OCI-LY3 (cell line): ENCODE measurements around the gene PLEKHA8.
"Not testable (repeated sequence)": the region's sequence is repeated elsewhere in the genome, so short reads cannot be mapped to it uniquely, and the experiment has no call there.

Source experiments
- H2AFZ ChIP-seq: fragments of 200-600, 300-600 bp; shearing (Covaris generic); 2 replicates; pipeline ENCODE4 v1.6.0; 2014; ENCODE audit warnings: antibody characterized with exemption, low read depth, low read length
- H3K27ac ChIP-seq: fragments of 200-600, 300-600 bp; sonication (generic); 2 replicates; pipeline ENCODE4 v1.5.1; 2014; ENCODE audit warnings: mild to moderate bottlenecking, low read length, moderate library complexity, mixed read lengths
- H3K27me3 ChIP-seq: fragments of 200-600, 300-600 bp; sonication (generic); 2 replicates; pipeline ENCODE4 v1.6.1; 2014; ENCODE audit warnings: low read depth, low read length, mixed read lengths
- H3K36me3 ChIP-seq: fragments of 200-600, 300-600 bp; sonication (generic); replicated peaks from 2 replicates; pipeline ENCODE3; 2014; ENCODE audit warnings: low read depth, low read length, mixed read lengths
- H3K4me1 ChIP-seq: fragments of 300-600, 200-600 bp; sonication (generic); 2 replicates; pipeline ENCODE4 v1.6.1; 2014; ENCODE audit warnings: low read length, mixed read lengths
- H3K4me2 ChIP-seq: fragments of 200-600, 300-600 bp; sonication (generic); 2 replicates; pipeline ENCODE4 v1.6.1; 2014; ENCODE audit warnings: low read length, mixed read lengths
- H3K4me3 ChIP-seq: fragments of 300-600, 200-600 bp; sonication (generic); 2 replicates; pipeline ENCODE4 v1.5.1; 2014; ENCODE audit warnings: antibody characterized with exemption, mild to moderate bottlenecking, low read length, moderate library complexity
- H3K79me2 ChIP-seq: fragments of 300-600, 200-600 bp; shearing (Covaris generic); 2 replicates; pipeline ENCODE4 v1.6.1; 2014; ENCODE audit warnings: mild to moderate bottlenecking, low read length, mixed read lengths
- H3K9ac ChIP-seq: fragments of 300-600, 200-600 bp; shearing (Covaris generic); 2 replicates; pipeline ENCODE4 v1.6.0; 2014; ENCODE audit warnings: mild to moderate bottlenecking, low read length, moderate library complexity
- H3K9me3 ChIP-seq: fragments of 200-600, 300-600 bp; shearing (Covaris generic); 2 replicates; pipeline ENCODE4 v1.6.1; 2014; ENCODE audit warnings: low read length, mixed read lengths; ENCODE audit not compliant: insufficient read depth
- H4K20me1 ChIP-seq: fragments of 200-600, 300-600 bp; sonication (generic); 2 replicates; pipeline ENCODE4 v1.6.1; 2016; ENCODE audit warnings: low read length, mixed read lengths; ENCODE audit not compliant: insufficient read depth
- EZH2phosphoT487 ChIP-seq: fragments of 200-600 bp; shearing (Covaris generic); IDR thresholded peaks from 2 replicates; pipeline ENCODE4 v1.6.1; 2018; ENCODE audit warnings: antibody characterized with exemption, mixed run types, low read depth
- TF ChIP-seq, protein P1 (sequence below): fragments of 200-600, 300-600 bp; sonication (generic); IDR thresholded peaks from 2 replicates; pipeline ENCODE4 v1.5.1; 2014; ENCODE audit warnings: antibody characterized with exemption, low read length, low read depth

Gene PLEKHA8

DNA sequence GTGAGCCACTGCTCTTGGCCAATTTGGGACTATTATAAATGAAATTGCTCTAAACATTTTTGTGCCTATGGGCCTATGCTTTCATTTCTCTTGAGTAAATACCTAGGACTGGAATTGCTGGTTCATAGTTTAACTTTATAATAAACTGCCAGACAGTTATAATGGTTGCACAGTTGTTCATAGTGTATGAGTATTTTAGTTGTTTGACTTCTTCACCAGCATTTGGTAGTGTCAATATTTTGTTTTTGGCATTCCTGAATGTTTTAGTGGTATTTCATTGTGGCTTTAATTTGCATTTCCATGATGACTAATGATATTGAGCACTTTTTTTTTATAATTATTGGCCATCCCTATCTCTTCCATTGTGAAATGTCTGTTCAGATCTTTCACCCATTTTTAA is 29.5 kb downstream of the PLEKHA8 start:
- no peaks in the 10 kb centered on the region; the same call in 1 of the 2 replicates for H4K20me1 ChIP-seq
- no peaks in the 10 kb centered on the region for H3K9me3 ChIP-seq
- no peak overlapping the region for H3K27ac ChIP-seq
- H2AFZ ChIP-seq: no peak overlapping the region
- peaks cover 8% of the 10 kb centered on the region for H3K36me3 ChIP-seq
- H3K4me2 ChIP-seq: no peak overlapping the region
- no peaks in the 10 kb centered on the region for H3K27me3 ChIP-seq
- no peak for TF ChIP-seq EZH2phosphoT487
- TF ChIP-seq, protein P1, sequence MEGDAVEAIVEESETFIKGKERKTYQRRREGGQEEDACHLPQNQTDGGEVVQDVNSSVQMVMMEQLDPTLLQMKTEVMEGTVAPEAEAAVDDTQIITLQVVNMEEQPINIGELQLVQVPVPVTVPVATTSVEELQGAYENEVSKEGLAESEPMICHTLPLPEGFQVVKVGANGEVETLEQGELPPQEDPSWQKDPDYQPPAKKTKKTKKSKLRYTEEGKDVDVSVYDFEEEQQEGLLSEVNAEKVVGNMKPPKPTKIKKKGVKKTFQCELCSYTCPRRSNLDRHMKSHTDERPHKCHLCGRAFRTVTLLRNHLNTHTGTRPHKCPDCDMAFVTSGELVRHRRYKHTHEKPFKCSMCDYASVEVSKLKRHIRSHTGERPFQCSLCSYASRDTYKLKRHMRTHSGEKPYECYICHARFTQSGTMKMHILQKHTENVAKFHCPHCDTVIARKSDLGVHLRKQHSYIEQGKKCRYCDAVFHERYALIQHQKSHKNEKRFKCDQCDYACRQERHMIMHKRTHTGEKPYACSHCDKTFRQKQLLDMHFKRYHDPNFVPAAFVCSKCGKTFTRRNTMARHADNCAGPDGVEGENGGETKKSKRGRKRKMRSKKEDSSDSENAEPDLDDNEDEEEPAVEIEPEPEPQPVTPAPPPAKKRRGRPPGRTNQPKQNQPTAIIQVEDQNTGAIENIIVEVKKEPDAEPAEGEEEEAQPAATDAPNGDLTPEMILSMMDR: no peak
- H3K9ac ChIP-seq: no peak overlapping the region
- no peak overlapping the region for H3K4me3 ChIP-seq
- H3K4me1 ChIP-seq: peaks cover 7% of the 10 kb centered on the region
- H3K79me2 ChIP-seq: no peaks in the 10 kb centered on the region

- not testable (repeated sequence) for H4K20me1 ChIP-seq, H3K4me2 ChIP-seq, H3K27ac ChIP-seq, H3K79me2 ChIP-seq, H3K9ac ChIP-seq, H3K27me3 ChIP-seq, H3K4me3 ChIP-seq, H3K9me3 ChIP-seq, H3K4me1 ChIP-seq, H2AFZ ChIP-seq
- TF ChIP-seq, protein P1: peak; percentile 47
- H3K36me3 ChIP-seq: peaks cover 13% of the 10 kb centered on the region
Measured at GRCh38 chr7:30061786-30062185, 33.6 kb downstream of the PLEKHA8 start.

- no peaks in the 10 kb centered on the region for H3K9me3 ChIP-seq
- H3K4me1 ChIP-seq: peaks cover 7% of the 10 kb centered on the region
- no peaks in the 10 kb centered on the region for H3K27me3 ChIP-seq
- H4K20me1 ChIP-seq: no peaks in the 10 kb centered on the region; the same call in 1 of the 2 replicates
- no peak overlapping the region for H2AFZ ChIP-seq
- H3K4me2 ChIP-seq: no peak overlapping the region
- no peaks in the 10 kb centered on the region for H3K79me2 ChIP-seq
- H3K9ac ChIP-seq: no peak overlapping the region
- H3K27ac ChIP-seq: no peak overlapping the region
- TF ChIP-seq, protein P1: peak; percentile 55
- no peak for TF ChIP-seq EZH2phosphoT487
- H3K36me3 ChIP-seq: peaks cover 13% of the 10 kb centered on the region
- H3K4me3 ChIP-seq: no peak overlapping the region
Measured at GRCh38 chr7:30062587-30062986, 34.4 kb downstream of the PLEKHA8 start.

- Histone ChIP-seq H3K9me3 (no peaks in the 10 kb centered on the region), H3K4me2 (no peak overlapping the region), H3K4me3 (no peak overlapping the region), H3K79me2 (no peaks in the 10 kb centered on the region), H3K9ac (no peak overlapping the region), H3K36me3 (peaks cover 13% of the 10 kb centered on the region), H3K27ac (no peak overlapping the region), H3K4me1 (peaks cover 7% of the 10 kb centered on the region), H3K27me3 (no peaks in the 10 kb centered on the region), H2AFZ (no peak overlapping the region), H4K20me1 (no peaks in the 10 kb centered on the region; the same call in 1 of the 2 replicates)
- TF ChIP-seq, protein P1: no peak
- TF ChIP-seq EZH2phosphoT487: no peak
Measured at GRCh38 chr7:30065746-30066145, 37.5 kb downstream of the PLEKHA8 start.
